Kidney (tissue), 14 donors: Measurements from ENCODE around the gene TCP11L2. TPM values are rescaled to one million over a fixed set of nuclear protein-coding genes. Genes with fewer than 3 reads are reported as not detected.

Experiments
- DNase-seq, 5 donors: peaks; one replicate each; pipeline ENCODE4 v3.0.0-alpha.2; 2013 to 2020
- FAIRE-seq: peaks from 2 replicates; lab custom pipeline; 2012; peaks lifted over from hg19 to GRCh38; lab: Jason Lieb, UNC
- H3K27ac ChIP-seq, 2 donors: one replicate each; pipeline ENCODE4 v1.7.0; 2013; ENCODE audit warnings: low read depth in 2 of 2, low read length in 2 of 2, inconsistent platforms in 1 of 2
- H3K27me3 ChIP-seq: one replicate; pipeline ENCODE4 v1.7.1; 2013; ENCODE audit warnings: low read length, inconsistent platforms; ENCODE audit not compliant: control insufficient read depth, insufficient read depth
- H3K36me3 ChIP-seq, 3 donors: one replicate each; pipeline versions ENCODE4 v1.7.0 to v1.7.1; 2013; ENCODE audit warnings: low read length in 3 of 3, control low read depth in 1 of 3, inconsistent platforms in 1 of 3; ENCODE audit not compliant: insufficient read depth in 3 of 3, control insufficient read depth in 2 of 3
- H3K4me1 ChIP-seq, 3 donors: one replicate each; pipeline versions ENCODE4 v1.7.0 to v1.7.1; 2013; ENCODE audit warnings: low read length in 3 of 3, inconsistent platforms in 1 of 3, low read depth in 1 of 3; ENCODE audit not compliant: control insufficient read depth in 2 of 3, insufficient read depth in 2 of 3
- H3K4me3 ChIP-seq, 3 donors: one replicate each; pipeline versions ENCODE4 v1.7.0 to v1.8.1; 2013; ENCODE audit warnings: low read length in 3 of 3, control low read depth in 1 of 3, inconsistent platforms in 1 of 3
- H3K9ac ChIP-seq, 3 donors: one replicate each; pipeline versions ENCODE4 v1.7.0 to v1.7.1; 2013; ENCODE audit warnings: low read length in 3 of 3, control low read depth in 1 of 3, inconsistent platforms in 1 of 3
- H3K9me3 ChIP-seq, 3 donors: one replicate each; pipeline versions ENCODE4 v1.7.0 to v1.7.1; 2013; ENCODE audit warnings: low read length in 3 of 3, control low read depth in 1 of 3, inconsistent platforms in 1 of 3; ENCODE audit not compliant: control insufficient read depth in 2 of 3, insufficient read depth in 1 of 3
- intact Hi-C: fragments of 100-400 bp; cut with DNase I; formaldehyde crosslinking; loops from one replicate; pipeline ENCODE4 v1.11.1; 2022
- polyA plus RNA-seq: library from polyadenylated mRNA; stranded (reverse); fragments of 350-450 nt; fragmentation: Illumina TruSeq; extraction: RNeasy Lipid Tissue Mini Kit (QIAGEN cat#74804); gene quantifications from one replicate; pipeline ENCODE4 v1.2.3, GENCODE V29; 2014; ENCODE audit warnings: low read depth, low replicate concordance; ENCODE audit not compliant: insufficient read depth
- total RNA-seq: library from RNA; stranded (reverse); fragmentation: NEBNext Ultra II Directional; extraction: Animal tissue kit (Norgen Biotek cat#: 25700); gene quantifications from one replicate; pipeline ENCODE4 v1.2.1, GENCODE V29; 2021
- TF ChIP-seq, protein P1 (sequence below): IDR thresholded peaks from 3 replicates; pipeline ENCODE4 v1.5.1; 2012; ENCODE audit warnings: mild to moderate bottlenecking, moderate library complexity, borderline replicate concordance; ENCODE audit not compliant: insufficient read depth; ENCODE audit errors: extremely low read depth
- donor health status: control.
- donor health status: control.
- donor health status: control.
- donor health status: control.
- donor health status: control.
- donor health status: DM: yes; HTN: yes; CAD: no.
- donor health status: Normal renal cell carcinoma (clear cell type).

TCP11L2 gene
- total and polyA plus RNA-seq, 2 donors from 2014 or later: 2.3 to 34.5 TPM

DNA sequence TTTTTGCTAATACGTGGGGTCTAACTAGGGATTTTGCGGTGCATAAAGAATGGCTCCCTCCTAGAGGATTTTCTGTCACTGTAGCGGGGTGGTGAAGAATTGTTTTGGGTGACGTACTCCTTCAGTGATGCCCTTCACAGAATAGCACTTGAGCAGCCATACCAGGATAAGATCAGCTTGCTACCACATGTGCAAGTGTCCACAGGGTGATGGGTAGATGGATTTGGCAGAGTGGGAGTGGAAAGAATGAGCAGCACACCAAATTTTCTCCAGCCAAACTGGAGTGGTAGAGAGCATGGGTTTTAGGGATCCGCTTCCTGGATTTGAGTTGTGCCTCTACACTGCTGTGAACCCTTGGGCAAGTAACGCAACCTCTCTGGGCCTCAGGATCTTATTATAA is 2.3 kb downstream of the TCP11L2 start:
- DNase-seq (no peak), FAIRE-seq (no peak)
- H3K9me3 ChIP-seq: no peaks in the 10 kb centered on the region
- no peak overlapping the region for H3K27ac ChIP-seq
- no peaks in the 10 kb centered on the region for H3K36me3 ChIP-seq
- no peak overlapping the region for H3K4me3 ChIP-seq
- no peak overlapping the region for H3K9ac ChIP-seq
- H3K27me3 ChIP-seq: no peaks in the 10 kb centered on the region
- peaks cover 4 to 14% (median 9%) of the 10 kb centered on the region in 3 donors for H3K4me1 ChIP-seq
- intact Hi-C loops: no loop called here
- TF ChIP-seq, protein P1, sequence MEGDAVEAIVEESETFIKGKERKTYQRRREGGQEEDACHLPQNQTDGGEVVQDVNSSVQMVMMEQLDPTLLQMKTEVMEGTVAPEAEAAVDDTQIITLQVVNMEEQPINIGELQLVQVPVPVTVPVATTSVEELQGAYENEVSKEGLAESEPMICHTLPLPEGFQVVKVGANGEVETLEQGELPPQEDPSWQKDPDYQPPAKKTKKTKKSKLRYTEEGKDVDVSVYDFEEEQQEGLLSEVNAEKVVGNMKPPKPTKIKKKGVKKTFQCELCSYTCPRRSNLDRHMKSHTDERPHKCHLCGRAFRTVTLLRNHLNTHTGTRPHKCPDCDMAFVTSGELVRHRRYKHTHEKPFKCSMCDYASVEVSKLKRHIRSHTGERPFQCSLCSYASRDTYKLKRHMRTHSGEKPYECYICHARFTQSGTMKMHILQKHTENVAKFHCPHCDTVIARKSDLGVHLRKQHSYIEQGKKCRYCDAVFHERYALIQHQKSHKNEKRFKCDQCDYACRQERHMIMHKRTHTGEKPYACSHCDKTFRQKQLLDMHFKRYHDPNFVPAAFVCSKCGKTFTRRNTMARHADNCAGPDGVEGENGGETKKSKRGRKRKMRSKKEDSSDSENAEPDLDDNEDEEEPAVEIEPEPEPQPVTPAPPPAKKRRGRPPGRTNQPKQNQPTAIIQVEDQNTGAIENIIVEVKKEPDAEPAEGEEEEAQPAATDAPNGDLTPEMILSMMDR: no peak

DNA sequence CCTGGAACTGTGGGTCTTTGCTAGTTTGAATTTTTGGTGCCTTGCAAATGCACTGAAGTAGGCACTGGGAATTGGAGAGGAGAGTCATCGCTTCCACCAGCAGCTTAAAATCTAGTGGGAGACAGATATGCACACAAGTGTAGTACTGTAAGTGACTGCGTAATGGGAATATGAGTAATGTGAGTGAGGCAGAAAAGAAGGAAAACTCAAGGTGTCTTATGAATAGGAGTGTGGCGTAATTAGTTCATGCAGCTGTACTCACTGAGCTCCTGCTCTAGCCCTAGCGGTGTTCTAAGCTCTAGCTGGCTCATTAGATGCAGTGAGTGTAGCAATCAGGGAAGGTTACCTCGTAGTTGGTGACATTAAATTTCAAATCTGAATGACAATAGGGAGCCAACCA is 2.8 kb downstream of the TCP11L2 start:
- no peak for FAIRE-seq
- H3K4me3 ChIP-seq: no peak overlapping the region
- H3K4me1 ChIP-seq: peaks cover 4 to 16% (median 9%) of the 10 kb centered on the region in 3 donors
- no peak overlapping the region for H3K27ac ChIP-seq
- H3K36me3 ChIP-seq: no peaks in the 10 kb centered on the region
- TF ChIP-seq, protein P1: no peak
- no peaks in the 10 kb centered on the region for H3K9me3 ChIP-seq
- H3K27me3 ChIP-seq: no peaks in the 10 kb centered on the region
- no peak for DNase-seq
- intact Hi-C loops: no loop called here
- no peak overlapping the region for H3K9ac ChIP-seq

DNA sequence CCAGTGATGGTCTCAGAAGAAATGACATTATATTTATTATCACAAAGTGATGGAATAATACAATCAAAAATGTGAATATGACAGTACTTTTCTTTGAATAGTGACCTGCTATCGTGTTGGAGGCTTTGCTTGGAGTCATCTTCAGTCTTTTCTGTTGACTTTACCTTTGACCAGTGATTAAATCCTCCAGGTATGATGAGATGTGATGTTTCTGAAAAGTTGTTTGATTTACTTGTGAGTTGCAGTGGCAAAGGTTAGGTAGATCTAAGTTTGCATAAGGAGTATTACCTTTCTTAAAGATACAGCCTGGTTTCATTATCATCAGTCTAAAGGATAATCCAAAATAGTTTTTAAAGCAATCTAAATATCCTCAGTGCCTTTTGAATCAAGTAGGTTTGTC is 4.6 kb downstream of the TCP11L2 start:
- no peak overlapping the region for H3K4me3 ChIP-seq
- FAIRE-seq: no peak
- H3K36me3 ChIP-seq: no peaks in the 10 kb centered on the region
- TF ChIP-seq, protein P1: no peak
- no peak for DNase-seq
- intact Hi-C loops: no loop called here
- H3K9ac ChIP-seq: no peak overlapping the region
- H3K27me3 ChIP-seq: no peaks in the 10 kb centered on the region
- H3K9me3 ChIP-seq: no peaks in the 10 kb centered on the region
- H3K27ac ChIP-seq: no peak overlapping the region
- H3K4me1 ChIP-seq: peaks cover 0 to 14% (median 9%) of the 10 kb centered on the region in 3 donors

DNA sequence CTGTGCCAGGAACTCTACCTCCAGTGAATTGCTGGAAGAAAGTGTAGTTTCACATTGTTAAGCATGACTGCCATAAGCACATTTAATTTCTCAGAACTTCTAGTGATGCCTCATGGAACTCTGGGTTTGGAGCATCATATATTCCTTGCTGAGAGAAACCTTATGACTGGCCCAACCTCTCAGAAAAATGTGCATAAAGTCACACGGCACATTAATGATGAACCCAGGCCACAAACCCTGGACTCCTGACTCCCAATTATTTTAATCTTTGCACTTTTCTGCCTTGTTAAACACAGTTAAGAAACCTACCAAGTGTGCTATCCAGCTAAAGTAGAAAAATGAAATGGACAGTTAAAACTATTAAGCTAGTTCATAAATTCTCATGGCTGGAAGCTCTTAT is 5.6 kb downstream of the TCP11L2 start:
- Histone ChIP-seq H3K36me3 (no peaks in the 10 kb centered on the region), H3K27me3 (no peaks in the 10 kb centered on the region), H3K4me1 (peaks cover 0 to 14% (median 9%) of the 10 kb centered on the region in 3 donors), H3K4me3 (no peak overlapping the region), H3K9me3 (no peaks in the 10 kb centered on the region), H3K9ac (no peak overlapping the region), H3K27ac (no peak overlapping the region)
- TF ChIP-seq, protein P1: no peak
- DNase-seq (no peak), FAIRE-seq (no peak)
- intact Hi-C loops: no loop called here
